Measurements from ENCODE around the gene ZNF281. TPM values are rescaled to one million over a fixed set of nuclear protein-coding genes. Genes with fewer than 3 reads are reported as not detected.

Gene ZNF281
- total RNA-seq, 1 experiment from 2014 or later, result 20.4 TPM

Other genes starting within 250 kb of the ZNF281 start
- 8.7 and 10.2 TPM in 2 replicates for gene KIF14, start 210.7 kb upstream of the ZNF281 start, total RNA-seq (2014; rRNA removed; shearing (Covaris generic))